Measurements from ENCODE around the gene KPTN. TPM values are rescaled to one million over a fixed set of nuclear protein-coding genes. Genes with fewer than 3 reads are reported as not detected.

Gene KPTN
- total RNA-seq, 5 donors from 2014 or later (not counting 1 experiment from before 2014, with no cell fraction given): 2.8 to 5.8 (median 5.4) TPM

DNA sequence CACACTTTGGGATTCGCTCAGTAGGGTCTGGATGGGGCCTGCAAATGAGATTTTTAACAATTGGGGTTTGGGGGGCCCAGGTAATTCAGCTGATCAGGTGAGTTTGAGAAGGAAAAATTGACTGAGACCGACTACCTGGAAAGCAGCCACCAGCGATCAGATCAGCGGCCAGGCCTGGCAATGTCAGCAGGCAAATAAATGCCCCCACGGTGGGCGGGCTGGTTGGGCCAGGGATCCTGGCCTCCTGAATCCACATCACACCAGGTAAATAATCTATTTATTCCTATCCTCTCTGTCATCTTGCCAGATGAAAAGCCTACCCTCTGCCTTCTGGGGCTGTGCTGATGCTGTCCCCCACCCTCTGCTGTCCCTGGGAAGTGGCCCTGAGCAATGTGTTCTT, 21.5 kb upstream of the KPTN start:
- no peak overlapping the region for H3K27ac ChIP-seq (ENCODE audit: low read length)
- no peak overlapping the region for H3K4me3 Mint-ChIP-seq
- WGBS (ENCODE audit: insufficient coverage): 100% methylated on average over 2 of the region's 6 CpGs
- H3K4me3 ChIP-seq (ENCODE audit: control insufficient read depth in 1 of 2, extremely low read depth in 1 of 2, low read length in 1 of 2): no peak overlapping the region
- POLR2A ChIA-PET: interaction anchor here in 1 of 2 donors (0.6 kb wide), 1 partner anchor 86 kb away, joined by 3 read pairs; no protein-coding TSS in a partner anchor
- DNase-seq: no peak
- peaks cover 10 to 47% of the 10 kb centered on the region in 2 donors for H3K36me3 ChIP-seq (ENCODE audit: control insufficient read depth in 2 of 2, extremely low read depth in 1 of 2, insufficient read depth in 1 of 2, low read length in 1 of 2)
- no peaks in the 10 kb centered on the region for H3K9me3 Mint-ChIP-seq
- peaks cover 0 to 26% of the 10 kb centered on the region in 2 experiments for H3K4me1 ChIP-seq (ENCODE audit: control insufficient read depth in 1 of 2, extremely low read depth in 1 of 2, insufficient read depth in 2 of 2, low read length in 2 of 2)
- no peak for ATAC-seq (replicated peaks in 1 of 4)
- H3K27me3 Mint-ChIP-seq: no peaks in the 10 kb centered on the region
- CTCF ChIA-PET: interaction anchor here in 1 of 2 donors (0.8 kb wide), 1 partner anchor 11 kb away, joined by 4 read pairs; no protein-coding TSS in a partner anchor
- no peaks in the 10 kb centered on the region for H3K27me3 ChIP-seq (replicated peaks in 1 of 2; ENCODE audit: control insufficient read depth in 2 of 2, extremely low read depth in 1 of 2, insufficient read depth in 2 of 2, low read length in 1 of 2)
- no peaks in the 10 kb centered on the region for H3K9me3 ChIP-seq
- peaks cover 14% of the 10 kb centered on the region for H3K36me3 Mint-ChIP-seq
- peaks cover 15 to 27% (median 24%) of the 10 kb centered on the region in 3 donors for H3K4me1 Mint-ChIP-seq
- no peak overlapping the region for H3K27ac Mint-ChIP-seq

- H3K9me3 Mint-ChIP-seq: no peaks in the 10 kb centered on the region
- H3K4me1 Mint-ChIP-seq: peaks cover 0 to 14% (median 12%) of the 10 kb centered on the region in 3 donors
- peaks cover 23% of the 10 kb centered on the region for H3K36me3 Mint-ChIP-seq
- H3K27me3 ChIP-seq (replicated peaks in 1 of 2; ENCODE audit: control insufficient read depth in 2 of 2, extremely low read depth in 1 of 2, insufficient read depth in 2 of 2, low read length in 1 of 2): no peaks in the 10 kb centered on the region
- H3K9me3 ChIP-seq: no peaks in the 10 kb centered on the region
- CTCF ChIA-PET: interaction anchor here in 1 of 2 donors (1.4 kb wide), 1 partner anchor 11 kb away, joined by 3 read pairs; the partner anchor contains the start of gene NAPA
- WGBS (ENCODE audit: insufficient coverage): 83% methylated on average over 5 of the region's 5 CpGs
- H3K4me3 Mint-ChIP-seq: no peak overlapping the region
- no peak overlapping the region for H3K27ac Mint-ChIP-seq
- no peak overlapping the region for H3K4me3 ChIP-seq (ENCODE audit: control insufficient read depth in 1 of 2, extremely low read depth in 1 of 2, low read length in 1 of 2)
- POLR2A ChIA-PET: interaction anchor here in 1 of 2 donors (0.6 kb wide), 1 partner anchor 58 kb away, joined by 3 read pairs; no protein-coding TSS in a partner anchor
- ATAC-seq (replicated peaks in 1 of 4) (no peak), DNase-seq (no peak)
- H3K27ac ChIP-seq (ENCODE audit: low read length): no peak overlapping the region
- no peaks in the 10 kb centered on the region for H3K27me3 Mint-ChIP-seq
- peaks cover 8 to 59% of the 10 kb centered on the region in 2 donors for H3K36me3 ChIP-seq (ENCODE audit: control insufficient read depth in 2 of 2, extremely low read depth in 1 of 2, insufficient read depth in 1 of 2, low read length in 1 of 2)
- H3K4me1 ChIP-seq (ENCODE audit: control insufficient read depth in 1 of 2, extremely low read depth in 1 of 2, insufficient read depth in 2 of 2, low read length in 2 of 2): peaks cover 0 to 15% of the 10 kb centered on the region in 2 experiments
These were observed 19.8 kb upstream of the KPTN start for GRCh38 chr19:47503826-47504150.

- ChIA-PET CTCF (interaction anchor here in 1 of 2 donors (1.4 kb wide), 1 partner anchor 12 kb away, joined by 3 read pairs; the partner anchor contains the start of gene NAPA), POLR2A (interaction anchor here in 1 of 2 donors (0.6 kb wide), 1 partner anchor 58 kb away, joined by 3 read pairs; no protein-coding TSS in a partner anchor)
- Histone ChIP-seq H3K9me3 (no peaks in the 10 kb centered on the region), H3K27me3 (replicated peaks in 1 of 2; ENCODE audit: control insufficient read depth in 2 of 2, extremely low read depth in 1 of 2, insufficient read depth in 2 of 2, low read length in 1 of 2) (no peaks in the 10 kb centered on the region), H3K27ac (ENCODE audit: low read length) (no peak overlapping the region), H3K4me3 (ENCODE audit: control insufficient read depth in 1 of 2, extremely low read depth in 1 of 2, low read length in 1 of 2) (no peak overlapping the region), H3K36me3 (ENCODE audit: control insufficient read depth in 2 of 2, extremely low read depth in 1 of 2, insufficient read depth in 1 of 2, low read length in 1 of 2) (peaks cover 8 to 64% of the 10 kb centered on the region in 2 donors), H3K4me1 (ENCODE audit: control insufficient read depth in 1 of 2, extremely low read depth in 1 of 2, insufficient read depth in 2 of 2, low read length in 2 of 2) (peaks cover 0 to 13% of the 10 kb centered on the region in 2 experiments)
- no peak overlapping the region for H3K27ac Mint-ChIP-seq
- H3K4me3 Mint-ChIP-seq: no peak overlapping the region
- no peak for DNase-seq
- H3K27me3 Mint-ChIP-seq: no peaks in the 10 kb centered on the region
- H3K4me1 Mint-ChIP-seq: peaks cover 0 to 13% (median 12%) of the 10 kb centered on the region in 3 donors
- ATAC-seq (replicated peaks in 1 of 4): no peak
- WGBS (ENCODE audit: insufficient coverage): 100% methylated on average over 4 of the region's 13 CpGs
- no peaks in the 10 kb centered on the region for H3K9me3 Mint-ChIP-seq
- H3K36me3 Mint-ChIP-seq: peaks cover 24% of the 10 kb centered on the region
These were observed 19.3 kb upstream of the KPTN start for GRCh38 chr19:47503130-47503825.

GRCh38 chr19:47499863-47500830, 16.1 kb upstream of the KPTN start:
- ChIA-PET CTCF (no interaction called here), POLR2A (interaction anchor here in 1 of 2 donors (0.5 kb wide), 1 partner anchor 16 kb away, joined by 3 read pairs; the partner anchor contains the start of gene KPTN)
- H3K4me3 Mint-ChIP-seq: no peak overlapping the region
- Histone ChIP-seq H3K27me3 (replicated peaks in 1 of 2; ENCODE audit: control insufficient read depth in 2 of 2, extremely low read depth in 1 of 2, insufficient read depth in 2 of 2, low read length in 1 of 2) (no peaks in the 10 kb centered on the region), H3K36me3 (ENCODE audit: control insufficient read depth in 2 of 2, extremely low read depth in 1 of 2, insufficient read depth in 1 of 2, low read length in 1 of 2) (peaks cover 8 to 81% of the 10 kb centered on the region in 2 donors), H3K4me1 (ENCODE audit: control insufficient read depth in 1 of 2, extremely low read depth in 1 of 2, insufficient read depth in 2 of 2, low read length in 2 of 2) (peaks cover 0 to 4% of the 10 kb centered on the region in 2 experiments), H3K9me3 (no peaks in the 10 kb centered on the region), H3K4me3 (ENCODE audit: control insufficient read depth in 1 of 2, extremely low read depth in 1 of 2, low read length in 1 of 2) (no peak overlapping the region), H3K27ac (ENCODE audit: low read length) (no peak overlapping the region)
- DNase-seq (no peak), ATAC-seq (replicated peaks in 1 of 4) (no peak)
- H3K4me1 Mint-ChIP-seq: peaks cover 2 to 16% (median 7%) of the 10 kb centered on the region in 3 donors
- 97% methylated on average over 26 of the region's 32 CpGs for WGBS (ENCODE audit: insufficient coverage)
- no peak overlapping the region for H3K27ac Mint-ChIP-seq
- H3K9me3 Mint-ChIP-seq: no peaks in the 10 kb centered on the region
- H3K36me3 Mint-ChIP-seq: peaks cover 27% of the 10 kb centered on the region
- no peaks in the 10 kb centered on the region for H3K27me3 Mint-ChIP-seq

DNA sequence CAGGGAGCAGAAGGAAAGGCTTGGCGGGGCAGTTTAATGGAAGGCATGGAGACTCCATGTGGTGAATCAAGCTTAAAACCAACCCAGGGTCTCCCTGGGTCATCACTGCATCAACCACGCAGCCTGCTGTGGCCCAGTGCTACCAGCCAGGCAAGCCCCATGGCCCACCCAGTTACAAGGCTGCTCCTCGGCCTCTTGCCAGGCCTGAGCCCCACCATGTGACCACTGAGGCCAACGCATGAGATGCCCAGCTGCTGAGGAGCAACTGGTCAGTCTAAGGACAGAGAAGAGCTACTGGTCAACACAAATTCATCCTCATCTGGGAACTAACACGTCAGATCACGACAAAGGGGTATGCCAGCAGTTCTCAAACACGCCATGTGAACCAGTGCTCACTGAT, 15.4 kb upstream of the KPTN start:
- Mint-ChIP-seq H3K27me3 (no peaks in the 10 kb centered on the region), H3K27ac (no peak overlapping the region), H3K4me1 (peaks cover 2 to 12% (median 7%) of the 10 kb centered on the region in 3 donors), H3K4me3 (no peak overlapping the region), H3K36me3 (peaks cover 27% of the 10 kb centered on the region), H3K9me3 (no peaks in the 10 kb centered on the region)
- Histone ChIP-seq H3K9me3 (no peaks in the 10 kb centered on the region), H3K4me3 (ENCODE audit: control insufficient read depth in 1 of 2, extremely low read depth in 1 of 2, low read length in 1 of 2) (no peak overlapping the region), H3K27me3 (replicated peaks in 1 of 2; ENCODE audit: control insufficient read depth in 2 of 2, extremely low read depth in 1 of 2, insufficient read depth in 2 of 2, low read length in 1 of 2) (no peaks in the 10 kb centered on the region), H3K4me1 (ENCODE audit: control insufficient read depth in 1 of 2, extremely low read depth in 1 of 2, insufficient read depth in 2 of 2, low read length in 2 of 2) (peaks cover 0 to 4% of the 10 kb centered on the region in 2 experiments), H3K36me3 (ENCODE audit: control insufficient read depth in 2 of 2, extremely low read depth in 1 of 2, insufficient read depth in 1 of 2, low read length in 1 of 2) (peaks cover 8 to 86% of the 10 kb centered on the region in 2 donors), H3K27ac (ENCODE audit: low read length) (no peak overlapping the region)
- ATAC-seq (replicated peaks in 1 of 4) (no peak), DNase-seq (no peak)
- ChIA-PET CTCF (no interaction called here), POLR2A (interaction anchor here in 1 of 2 donors (0.5 kb wide), 2 partner anchors 16 to 926 kb away, joined by 3 read pairs; partner anchors contain the start of gene KPTN)
- 97% methylated on average over 6 of the region's 7 CpGs for WGBS (ENCODE audit: insufficient coverage)

DNA sequence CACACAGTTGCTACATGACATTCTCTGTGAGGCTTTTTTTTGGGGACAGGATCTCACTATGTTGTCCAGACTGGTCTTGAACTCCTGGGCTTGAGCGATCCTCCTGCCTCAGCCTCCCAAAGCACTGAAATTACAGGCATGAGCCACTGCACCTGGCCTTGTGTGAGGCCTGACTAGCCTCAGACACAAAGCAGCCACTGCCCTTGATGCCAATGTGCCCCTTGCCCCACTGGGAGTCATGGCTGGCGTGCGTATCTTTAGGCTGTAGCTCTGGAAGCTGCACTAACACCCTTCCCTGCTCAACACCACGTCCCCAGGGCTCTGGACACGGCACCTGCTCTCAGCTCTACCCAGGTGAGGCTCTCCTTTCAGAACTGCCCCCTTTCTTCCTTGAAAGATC, 14.5 kb upstream of the KPTN start:
- peaks cover 0 to 4% of the 10 kb centered on the region in 2 experiments for H3K4me1 ChIP-seq (ENCODE audit: control insufficient read depth in 1 of 2, extremely low read depth in 1 of 2, insufficient read depth in 2 of 2, low read length in 2 of 2)
- ATAC-seq (replicated peaks in 1 of 4): no peak
- no peaks in the 10 kb centered on the region for H3K27me3 ChIP-seq (replicated peaks in 1 of 2; ENCODE audit: control insufficient read depth in 2 of 2, extremely low read depth in 1 of 2, insufficient read depth in 2 of 2, low read length in 1 of 2)
- no peak for DNase-seq
- 92% methylated on average over 5 of the region's 5 CpGs for WGBS (ENCODE audit: insufficient coverage)
- H3K36me3 Mint-ChIP-seq: peaks cover 28% of the 10 kb centered on the region
- no peak overlapping the region for H3K27ac ChIP-seq (ENCODE audit: low read length)
- no peak overlapping the region for H3K4me3 Mint-ChIP-seq
- no peaks in the 10 kb centered on the region for H3K9me3 ChIP-seq
- H3K4me3 ChIP-seq (ENCODE audit: control insufficient read depth in 1 of 2, extremely low read depth in 1 of 2, low read length in 1 of 2): no peak overlapping the region
- no peaks in the 10 kb centered on the region for H3K27me3 Mint-ChIP-seq
- peaks cover 2 to 12% (median 8%) of the 10 kb centered on the region in 3 donors for H3K4me1 Mint-ChIP-seq
- no peak overlapping the region for H3K27ac Mint-ChIP-seq
- ChIA-PET POLR2A (no interaction called here), CTCF (no interaction called here)
- peaks cover 8 to 85% of the 10 kb centered on the region in 2 donors for H3K36me3 ChIP-seq (ENCODE audit: control insufficient read depth in 2 of 2, extremely low read depth in 1 of 2, insufficient read depth in 1 of 2, low read length in 1 of 2)
- no peaks in the 10 kb centered on the region for H3K9me3 Mint-ChIP-seq

Data from T-cell (primary cell).